ENCODE results near the gene CELSR3.

Gene CELSR3

GRCh38 chr3:48598323-48599076, 64.2 kb downstream of the CELSR3 start:
- no peak for DNase-seq

- no peak for DNase-seq
Observed at GRCh38 chr3:48597408-48597800, 65.3 kb downstream of the CELSR3 start.

GRCh38 chr3:48596676-48597407, 65.8 kb downstream of the CELSR3 start:
- no peak for DNase-seq

- DNase-seq: no peak
Observed at GRCh38 chr3:48596157-48596556, 66.5 kb downstream of the CELSR3 start.

GRCh38 chr3:48595526-48596121, 67.1 kb downstream of the CELSR3 start:
- DNase-seq: no peak

GRCh38 chr3:48595075-48595525, 67.6 kb downstream of the CELSR3 start, which contains the start of gene COL7A1:
TSS of gene COL7A1 (minus strand) at chr3:48595329. CDS start at chr3:48595159, 170 bp downstream.
- DNase-seq: no peak

GRCh38 chr3:48594417-48595049, 68.2 kb downstream of the CELSR3 start:
- no peak for DNase-seq

GRCh38 chr3:48593337-48593736, 69.3 kb downstream of the CELSR3 start:
- DNase-seq: no peak

- DNase-seq: no peak
Observed at GRCh38 chr3:48592519-48593087, 70.1 kb downstream of the CELSR3 start.

- DNase-seq: no peak
Observed at GRCh38 chr3:48591886-48592518, 70.7 kb downstream of the CELSR3 start.

- DNase-seq: no peak
Observed at GRCh38 chr3:48591436-48591835, 71.2 kb downstream of the CELSR3 start.

GRCh38 chr3:48588230-48588629, 74.5 kb downstream of the CELSR3 start:
- DNase-seq: no peak

- no peak for DNase-seq
Observed at GRCh38 chr3:48587686-48588085, 75.0 kb downstream of the CELSR3 start.
